ENCODE data around the gene NDUFB8.

NDUFB8 gene

GRCh38 chr10:100479037-100479436 is 50.6 kb downstream of the NDUFB8 start:
- no peak overlapping the region for H3K4me3 ChIP-seq (ENCODE audit: low read depth, low read length)
- no peak for DNase-seq (ENCODE audit: low read depth)
- no peak for TF ChIP-seq CTCF (conservative IDR thresholded peaks at IDR 0.05; ENCODE audit: low read depth, low read length)

GRCh38 chr10:100477970-100478369 is 51.7 kb downstream of the NDUFB8 start:
- TF ChIP-seq CTCF (conservative IDR thresholded peaks at IDR 0.05; ENCODE audit: low read depth, low read length): no peak
- no peak overlapping the region for H3K4me3 ChIP-seq (ENCODE audit: low read depth, low read length)
- DNase-seq (ENCODE audit: low read depth): no peak

Data from choroid plexus epithelial cell (primary cell).